ENCODE data around the gene KCNH3. TPM values are rescaled to one million over a fixed set of nuclear protein-coding genes. Genes with fewer than 3 reads are reported as not detected.
A peak's percentile ranks its signal among the peaks of the same experiment; 100 is the strongest.
"Not testable (repeated sequence)": the region's sequence is repeated elsewhere in the genome, so short reads cannot be mapped to it uniquely, and the experiment has no call there.

The KCNH3 gene
- total RNA-seq, 1 experiment from 2014 or later = not detected

- H2AFZ ChIP-seq (ENCODE audit: low read length) = no peak overlapping the region
- peaks cover 9% of the 10 kb centered on the region for H3K4me1 ChIP-seq (ENCODE audit: low read length)
- no peak overlapping the region for H3K27ac ChIP-seq (ENCODE audit: low read length)
- no peak for DNase-seq
- H3K79me2 ChIP-seq (ENCODE audit: low read length) = no peaks in the 10 kb centered on the region
- H3K27me3 ChIP-seq (ENCODE audit: low read length) = no peaks in the 10 kb centered on the region
- no peaks in the 10 kb centered on the region for H3K9me2 ChIP-seq (replicated peaks; ENCODE audit: insufficient read depth, low read length)
- H3K9ac ChIP-seq (ENCODE audit: low read length) = no peak overlapping the region
- no peaks in the 10 kb centered on the region for H4K20me1 ChIP-seq (ENCODE audit: insufficient read depth, low read depth, low read length)
- H3K9me3 ChIP-seq (ENCODE audit: low read length) = no peaks in the 10 kb centered on the region
- no peak overlapping the region for H3K4me3 ChIP-seq (ENCODE audit: low read length)
- no peak overlapping the region for H3K4me2 ChIP-seq (ENCODE audit: low read depth, low read length, poor library complexity, severe bottlenecking)
- H3K36me3 ChIP-seq (ENCODE audit: insufficient read depth, low read length) = peaks cover 14% of the 10 kb centered on the region
These were observed 7.1 kb upstream of the KCNH3 start for GRCh38 chr12:49531745-49532144.

GRCh38 chr12:49533331-49533730 lies 5.5 kb upstream of the KCNH3 start:
- Histone ChIP-seq H3K4me1 (ENCODE audit: low read length) (peaks cover 23% of the 10 kb centered on the region), H3K79me2 (ENCODE audit: low read length) (no peaks in the 10 kb centered on the region), H2AFZ (ENCODE audit: low read length) (no peak overlapping the region), H3K4me2 (ENCODE audit: low read depth, low read length, poor library complexity, severe bottlenecking) (no peak overlapping the region), H3K27me3 (ENCODE audit: low read length) (no peaks in the 10 kb centered on the region), H3K4me3 (ENCODE audit: low read length) (no peak overlapping the region), H3K9ac (ENCODE audit: low read length) (no peak overlapping the region), H3K36me3 (ENCODE audit: insufficient read depth, low read length) (0 out of 2 replicates have a peak, but pooled peaks cover 4% of the 10 kb centered on the region), H3K9me2 (replicated peaks; ENCODE audit: insufficient read depth, low read length) (no peaks in the 10 kb centered on the region), H3K9me3 (ENCODE audit: low read length) (no peaks in the 10 kb centered on the region), H4K20me1 (ENCODE audit: insufficient read depth, low read depth, low read length) (no peaks in the 10 kb centered on the region), H3K27ac (ENCODE audit: low read length) (no peak overlapping the region)
- DNase-seq = no peak

- H3K4me3 ChIP-seq (ENCODE audit: low read length); H3K9me3 ChIP-seq (ENCODE audit: low read length); H4K20me1 ChIP-seq (ENCODE audit: insufficient read depth, low read depth, low read length); DNase-seq; H3K79me2 ChIP-seq (ENCODE audit: low read length); H3K27ac ChIP-seq (ENCODE audit: low read length); H2AFZ ChIP-seq (ENCODE audit: low read length); H3K9ac ChIP-seq (ENCODE audit: low read length); H3K36me3 ChIP-seq (ENCODE audit: insufficient read depth, low read length); H3K4me2 ChIP-seq (ENCODE audit: low read depth, low read length, poor library complexity, severe bottlenecking); H3K9me2 ChIP-seq (replicated peaks; ENCODE audit: insufficient read depth, low read length); H3K27me3 ChIP-seq (ENCODE audit: low read length): not testable (repeated sequence)
- peaks cover 24% of the 10 kb centered on the region for H3K4me1 ChIP-seq (ENCODE audit: low read length)
These were observed 4.7 kb upstream of the KCNH3 start for GRCh38 chr12:49534122-49534521.

- H3K9ac ChIP-seq (ENCODE audit: low read length) = no peak overlapping the region
- no peak overlapping the region for H2AFZ ChIP-seq (ENCODE audit: low read length)
- H3K27me3 ChIP-seq (ENCODE audit: low read length) = no peaks in the 10 kb centered on the region
- no peak overlapping the region for H3K4me2 ChIP-seq (ENCODE audit: low read depth, low read length, poor library complexity, severe bottlenecking)
- no peaks in the 10 kb centered on the region for H3K9me3 ChIP-seq (ENCODE audit: low read length)
- H3K4me3 ChIP-seq (ENCODE audit: low read length) = no peak overlapping the region
- no peaks in the 10 kb centered on the region for H3K9me2 ChIP-seq (replicated peaks; ENCODE audit: insufficient read depth, low read length)
- 0 out of 2 replicates have a peak, but pooled peaks cover 4% of the 10 kb centered on the region for H3K36me3 ChIP-seq (ENCODE audit: insufficient read depth, low read length)
- H3K4me1 ChIP-seq (ENCODE audit: low read length) = peaks cover 30% of the 10 kb centered on the region
- no peak for DNase-seq
- H4K20me1 ChIP-seq (ENCODE audit: insufficient read depth, low read depth, low read length) = no peaks in the 10 kb centered on the region
- H3K79me2 ChIP-seq (ENCODE audit: low read length) = no peaks in the 10 kb centered on the region
- no peak overlapping the region for H3K27ac ChIP-seq (ENCODE audit: low read length)
These were observed 4.0 kb upstream of the KCNH3 start for GRCh38 chr12:49534731-49535278.

- H3K79me2 ChIP-seq (ENCODE audit: low read length) = no peaks in the 10 kb centered on the region
- no peaks in the 10 kb centered on the region for H3K36me3 ChIP-seq (ENCODE audit: insufficient read depth, low read length)
- no peaks in the 10 kb centered on the region for H4K20me1 ChIP-seq (ENCODE audit: insufficient read depth, low read depth, low read length)
- H3K4me2 ChIP-seq (ENCODE audit: low read depth, low read length, poor library complexity, severe bottlenecking) = no peak overlapping the region
- H3K9me3 ChIP-seq (ENCODE audit: low read length) = no peaks in the 10 kb centered on the region
- no peak for DNase-seq
- no peak overlapping the region for H2AFZ ChIP-seq (ENCODE audit: low read length)
- no peak overlapping the region for H3K9ac ChIP-seq (ENCODE audit: low read length)
- H3K27me3 ChIP-seq (ENCODE audit: low read length) = no peaks in the 10 kb centered on the region
- H3K4me3 ChIP-seq (ENCODE audit: low read length) = no peak overlapping the region
- H3K4me1 ChIP-seq (ENCODE audit: low read length) = peaks cover 31% of the 10 kb centered on the region
- no peaks in the 10 kb centered on the region for H3K9me2 ChIP-seq (replicated peaks; ENCODE audit: insufficient read depth, low read length)
- no peak overlapping the region for H3K27ac ChIP-seq (ENCODE audit: low read length)
These were observed 2.8 kb upstream of the KCNH3 start for GRCh38 chr12:49535921-49536525.

- Histone ChIP-seq H3K9ac (ENCODE audit: low read length) (no peak overlapping the region), H3K4me2 (ENCODE audit: low read depth, low read length, poor library complexity, severe bottlenecking) (no peak overlapping the region), H3K4me1 (ENCODE audit: low read length) (peaks cover 31% of the 10 kb centered on the region), H4K20me1 (ENCODE audit: insufficient read depth, low read depth, low read length) (0 out of 2 replicates have a peak, but pooled peaks cover 1% of the 10 kb centered on the region), H3K27me3 (ENCODE audit: low read length) (no peaks in the 10 kb centered on the region), H3K4me3 (ENCODE audit: low read length) (no peak overlapping the region), H3K9me3 (ENCODE audit: low read length) (no peaks in the 10 kb centered on the region), H2AFZ (ENCODE audit: low read length) (no peak overlapping the region), H3K27ac (ENCODE audit: low read length) (no peak overlapping the region), H3K9me2 (replicated peaks; ENCODE audit: insufficient read depth, low read length) (no peaks in the 10 kb centered on the region), H3K36me3 (ENCODE audit: insufficient read depth, low read length) (no peaks in the 10 kb centered on the region), H3K79me2 (ENCODE audit: low read length) (no peaks in the 10 kb centered on the region)
- no peak for DNase-seq
These were observed 2.2 kb upstream of the KCNH3 start for GRCh38 chr12:49536526-49537071.

GRCh38 chr12:49537231-49537751 lies 1.5 kb upstream of the KCNH3 start:
- H4K20me1 ChIP-seq (ENCODE audit: insufficient read depth, low read depth, low read length) = 0 out of 2 replicates have a peak, but pooled peaks cover 3% of the 10 kb centered on the region
- peaks cover 31% of the 10 kb centered on the region for H3K4me1 ChIP-seq (ENCODE audit: low read length)
- H3K79me2 ChIP-seq (ENCODE audit: low read length) = no peaks in the 10 kb centered on the region
- DNase-seq = no peak
- H3K9me2 ChIP-seq (replicated peaks; ENCODE audit: insufficient read depth, low read length) = no peaks in the 10 kb centered on the region
- peak overlapping the region; percentile 60; the same call in 1 of the 2 replicates for H3K4me3 ChIP-seq (ENCODE audit: low read length)
- H3K27me3 ChIP-seq (ENCODE audit: low read length) = no peaks in the 10 kb centered on the region
- peak overlapping the region; percentile 53 for H3K4me2 ChIP-seq (ENCODE audit: low read depth, low read length, poor library complexity, severe bottlenecking)
- no peak overlapping the region for H3K27ac ChIP-seq (ENCODE audit: low read length)
- no peak overlapping the region for H2AFZ ChIP-seq (ENCODE audit: low read length)
- no peaks in the 10 kb centered on the region for H3K9me3 ChIP-seq (ENCODE audit: low read length)
- 0 out of 2 replicates have a peak overlapping the region, but pooled peaks have one; percentile 30 for H3K9ac ChIP-seq (ENCODE audit: low read length)
- no peaks in the 10 kb centered on the region for H3K36me3 ChIP-seq (ENCODE audit: insufficient read depth, low read length)

GRCh38 chr12:49537752-49538509 lies 899 bp upstream of the KCNH3 start:
- Histone ChIP-seq H2AFZ (ENCODE audit: low read length) (no peak overlapping the region), H4K20me1 (ENCODE audit: insufficient read depth, low read depth, low read length) (0 out of 2 replicates have a peak, but pooled peaks cover 3% of the 10 kb centered on the region), H3K27ac (ENCODE audit: low read length) (no peak overlapping the region), H3K9ac (ENCODE audit: low read length) (peak overlapping the region; percentile 30; the same call in 1 of the 2 replicates), H3K4me1 (ENCODE audit: low read length) (peaks cover 31% of the 10 kb centered on the region), H3K27me3 (ENCODE audit: low read length) (no peaks in the 10 kb centered on the region), H3K9me2 (replicated peaks; ENCODE audit: insufficient read depth, low read length) (no peaks in the 10 kb centered on the region), H3K36me3 (ENCODE audit: insufficient read depth, low read length) (no peaks in the 10 kb centered on the region), H3K9me3 (ENCODE audit: low read length) (no peaks in the 10 kb centered on the region), H3K4me3 (ENCODE audit: low read length) (peak overlapping the region; percentile 60; the same call in 1 of the 2 replicates), H3K4me2 (ENCODE audit: low read depth, low read length, poor library complexity, severe bottlenecking) (peak overlapping the region; percentile 53), H3K79me2 (ENCODE audit: low read length) (no peaks in the 10 kb centered on the region)
- DNase-seq = peak; percentile 52
